ENCODE measurements around the gene ACTR2. TPM values are rescaled to one million over a fixed set of nuclear protein-coding genes. Genes with fewer than 3 reads are reported as not detected.

Gene ACTR2
- total RNA-seq, 2 donors from 2014 or later, result 75.9 to 131 TPM

DNA sequence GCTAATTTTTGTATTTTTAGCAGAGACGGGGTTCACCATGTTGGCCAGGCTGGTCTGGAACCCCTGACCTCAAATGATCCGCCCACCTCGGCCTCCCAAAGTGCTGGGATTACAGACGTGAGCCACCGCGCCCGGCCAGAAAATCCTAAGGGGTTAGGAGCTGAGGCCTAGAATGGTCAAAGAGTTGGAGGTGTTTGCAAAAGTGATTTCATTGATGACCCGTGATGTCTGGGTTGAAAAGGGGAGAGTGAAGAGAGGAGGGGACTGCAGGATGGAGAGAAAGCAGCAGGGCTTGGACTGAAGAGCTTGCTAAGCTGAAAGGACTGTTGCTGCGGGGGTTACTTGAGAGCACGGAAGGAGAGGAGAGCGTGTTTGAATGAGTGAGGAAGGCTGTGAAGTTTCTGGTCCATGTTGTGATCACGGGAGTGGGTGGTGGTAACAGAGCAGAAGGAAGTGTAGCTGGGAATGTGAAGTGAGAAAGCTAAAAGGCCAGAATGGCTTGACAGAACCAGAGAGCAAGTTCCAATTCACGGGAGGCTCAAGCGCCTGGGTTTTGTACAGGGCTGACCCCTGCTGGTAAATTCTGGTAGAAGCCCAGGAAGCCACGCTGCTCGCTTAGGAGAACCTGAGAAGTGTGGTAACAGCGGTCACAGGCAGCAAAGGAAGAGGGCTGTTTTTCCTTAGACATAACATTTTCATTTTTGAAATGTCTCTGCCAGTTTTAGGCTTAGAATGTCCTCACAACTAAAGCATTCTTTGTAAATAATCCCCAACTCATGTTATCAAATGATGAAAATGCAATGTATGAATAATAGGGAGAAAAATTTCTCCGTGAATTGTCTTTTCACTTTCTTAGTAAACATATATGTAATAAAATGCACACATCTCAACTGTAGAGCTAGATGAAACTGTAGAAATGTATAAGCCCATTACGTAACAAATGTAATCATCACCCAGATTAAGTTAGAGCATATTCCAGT is 40.5 kb upstream of the ACTR2 start:
- Histone ChIP-seq H3K27me3 (replicated peaks; ENCODE audit: insufficient read depth) (no peaks in the 10 kb centered on the region), H3K9me3 (no peaks in the 10 kb centered on the region), H3K36me3 (no peaks in the 10 kb centered on the region), H3K27ac (no peak overlapping the region), H3K4me1 (ENCODE audit: control insufficient read depth in 1 of 2, low read depth in 2 of 2) (peaks cover 0 to 3% of the 10 kb centered on the region in 2 donors), H3K4me3 (no peak overlapping the region)
- TF ChIP-seq, protein P1, sequence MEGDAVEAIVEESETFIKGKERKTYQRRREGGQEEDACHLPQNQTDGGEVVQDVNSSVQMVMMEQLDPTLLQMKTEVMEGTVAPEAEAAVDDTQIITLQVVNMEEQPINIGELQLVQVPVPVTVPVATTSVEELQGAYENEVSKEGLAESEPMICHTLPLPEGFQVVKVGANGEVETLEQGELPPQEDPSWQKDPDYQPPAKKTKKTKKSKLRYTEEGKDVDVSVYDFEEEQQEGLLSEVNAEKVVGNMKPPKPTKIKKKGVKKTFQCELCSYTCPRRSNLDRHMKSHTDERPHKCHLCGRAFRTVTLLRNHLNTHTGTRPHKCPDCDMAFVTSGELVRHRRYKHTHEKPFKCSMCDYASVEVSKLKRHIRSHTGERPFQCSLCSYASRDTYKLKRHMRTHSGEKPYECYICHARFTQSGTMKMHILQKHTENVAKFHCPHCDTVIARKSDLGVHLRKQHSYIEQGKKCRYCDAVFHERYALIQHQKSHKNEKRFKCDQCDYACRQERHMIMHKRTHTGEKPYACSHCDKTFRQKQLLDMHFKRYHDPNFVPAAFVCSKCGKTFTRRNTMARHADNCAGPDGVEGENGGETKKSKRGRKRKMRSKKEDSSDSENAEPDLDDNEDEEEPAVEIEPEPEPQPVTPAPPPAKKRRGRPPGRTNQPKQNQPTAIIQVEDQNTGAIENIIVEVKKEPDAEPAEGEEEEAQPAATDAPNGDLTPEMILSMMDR (IDR thresholded peaks at IDR 0.05), result peak; percentile 81
- DNase-seq (ENCODE audit: low spot score) (peak; percentile 25), ATAC-seq (ENCODE audit: insufficient number of reproducible peaks, low FRiP score, low read depth) (peak; percentile 90)

DNA sequence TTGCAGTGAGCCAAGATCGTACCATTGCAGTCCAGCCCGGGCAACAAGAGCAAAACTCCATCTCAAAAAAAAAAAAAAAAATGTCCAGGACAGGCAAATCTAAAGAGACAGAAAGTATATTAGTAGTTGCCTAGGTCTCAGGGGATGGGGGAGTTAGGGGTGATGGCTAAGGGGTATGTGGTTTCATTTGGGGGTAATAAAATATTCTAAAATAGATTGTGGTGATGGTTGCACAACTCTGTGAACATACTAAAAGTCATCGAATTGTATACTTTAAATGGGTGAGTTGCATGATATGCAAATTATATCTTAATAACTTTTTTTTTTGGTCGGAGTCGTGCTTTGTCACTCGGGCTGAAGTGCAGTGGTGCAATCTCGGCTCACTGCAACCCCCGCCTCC is 34.2 kb upstream of the ACTR2 start:
- no peak for ATAC-seq (ENCODE audit: insufficient number of reproducible peaks, low FRiP score, low read depth)
- TF ChIP-seq, protein P1 (IDR thresholded peaks at IDR 0.05), result no peak

DNA sequence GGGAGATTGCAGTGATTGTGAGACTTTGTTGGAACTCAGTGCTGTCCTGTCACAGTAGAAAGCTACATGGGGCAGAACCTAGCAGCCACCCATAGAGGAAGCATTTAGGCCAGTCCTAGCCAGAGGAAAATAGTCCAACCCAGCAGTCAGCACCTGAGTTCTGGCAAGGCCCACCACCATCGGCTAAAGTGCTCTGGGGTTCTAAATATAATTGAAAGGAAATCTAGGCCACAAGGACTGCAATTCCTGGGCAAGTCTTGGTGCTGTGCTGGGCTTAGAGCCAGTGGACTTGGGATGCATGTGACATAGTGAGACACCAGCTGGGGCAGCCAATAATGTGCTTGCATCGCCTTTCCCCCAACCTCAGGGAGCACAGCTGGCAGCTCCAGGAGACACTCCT is 28.9 kb upstream of the ACTR2 start:
- no peak for DNase-seq (ENCODE audit: low spot score)

More for the DNA sequence above, 34.2 kb upstream of the ACTR2 start:
- Histone ChIP-seq H3K36me3 (no peaks in the 10 kb centered on the region), H3K27me3 (replicated peaks; ENCODE audit: insufficient read depth) (no peaks in the 10 kb centered on the region), H3K27ac (no peak overlapping the region), H3K4me3 (no peak overlapping the region), H3K9me3 (no peaks in the 10 kb centered on the region), H3K4me1 (ENCODE audit: control insufficient read depth in 1 of 2, low read depth in 2 of 2) (no peaks in the 10 kb centered on the region)
- no peak for DNase-seq (ENCODE audit: low spot score)

DNA sequence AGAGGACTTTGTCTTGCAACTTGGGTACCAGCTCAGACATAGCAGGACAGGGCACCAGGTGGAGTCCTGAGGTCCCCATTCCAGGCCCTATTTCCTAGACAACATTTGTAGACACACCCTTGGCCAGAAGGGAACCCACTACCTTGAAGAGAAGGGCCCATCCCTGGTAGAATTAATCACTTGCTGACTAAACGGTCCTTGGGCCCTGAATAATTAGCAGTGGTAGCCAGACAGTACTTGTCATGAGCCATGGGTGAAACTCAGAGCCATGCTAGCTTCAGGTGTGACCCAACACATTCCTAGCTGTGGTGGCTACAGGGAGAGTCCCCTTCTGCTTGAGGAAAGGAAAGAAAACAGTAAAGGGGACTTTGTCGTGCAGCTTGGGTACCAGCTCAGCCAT is 28.5 kb upstream of the ACTR2 start:
- H3K36me3 ChIP-seq, result no peaks in the 10 kb centered on the region
- peak overlapping the region in 1 of 2 donors; percentile 0 for H3K27ac ChIP-seq
- DNase-seq (ENCODE audit: low spot score) (no peak), ATAC-seq (ENCODE audit: insufficient number of reproducible peaks, low FRiP score, low read depth) (no peak)
- no peaks in the 10 kb centered on the region for H3K27me3 ChIP-seq (replicated peaks; ENCODE audit: insufficient read depth)
- H3K4me3 ChIP-seq, result no peak overlapping the region
- no peaks in the 10 kb centered on the region for H3K4me1 ChIP-seq (ENCODE audit: control insufficient read depth in 1 of 2, low read depth in 2 of 2)
- TF ChIP-seq, protein P1 (IDR thresholded peaks at IDR 0.05), result no peak
- H3K9me3 ChIP-seq, result no peaks in the 10 kb centered on the region

More for the DNA sequence above, 28.9 kb upstream of the ACTR2 start:
- no peak overlapping the region for H3K4me3 ChIP-seq
- no peaks in the 10 kb centered on the region for H3K4me1 ChIP-seq (ENCODE audit: control insufficient read depth in 1 of 2, low read depth in 2 of 2)
- H3K9me3 ChIP-seq, result no peaks in the 10 kb centered on the region
- no peaks in the 10 kb centered on the region for H3K27me3 ChIP-seq (replicated peaks; ENCODE audit: insufficient read depth)
- no peak overlapping the region for H3K27ac ChIP-seq
- H3K36me3 ChIP-seq, result no peaks in the 10 kb centered on the region
- TF ChIP-seq, protein P1 (IDR thresholded peaks at IDR 0.05), result no peak
- no peak for ATAC-seq (ENCODE audit: insufficient number of reproducible peaks, low FRiP score, low read depth)

DNA sequence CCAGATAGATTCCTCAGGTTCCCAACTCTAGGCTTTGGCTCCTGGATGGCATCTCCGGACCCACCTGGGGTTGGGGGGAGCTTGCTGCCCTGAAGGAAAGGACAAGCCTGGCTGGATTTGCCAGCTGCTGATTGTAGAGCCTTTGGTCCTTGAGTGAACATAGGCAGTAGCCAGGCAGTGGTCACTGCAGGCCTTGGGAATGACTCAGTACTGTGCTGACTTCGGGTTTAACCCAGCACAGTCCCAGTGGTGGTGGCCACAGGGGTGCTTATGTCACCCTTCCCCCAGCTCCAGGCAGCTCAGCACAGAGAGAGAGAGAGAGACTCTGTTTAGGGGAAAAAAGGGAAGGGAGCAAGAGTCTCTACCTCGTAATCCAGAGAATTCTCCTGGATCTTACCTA is 27.7 kb upstream of the ACTR2 start:
- no peaks in the 10 kb centered on the region for H3K27me3 ChIP-seq (replicated peaks; ENCODE audit: insufficient read depth)
- H3K27ac ChIP-seq, result peak overlapping the region in 1 of 2 donors; percentile 0
- H3K4me3 ChIP-seq, result no peak overlapping the region
- DNase-seq (ENCODE audit: low spot score) (no peak), ATAC-seq (ENCODE audit: insufficient number of reproducible peaks, low FRiP score, low read depth) (peak; percentile 28)
- no peaks in the 10 kb centered on the region for H3K9me3 ChIP-seq
- no peaks in the 10 kb centered on the region for H3K4me1 ChIP-seq (ENCODE audit: control insufficient read depth in 1 of 2, low read depth in 2 of 2)
- TF ChIP-seq, protein P1 (IDR thresholded peaks at IDR 0.05), result no peak
- no peaks in the 10 kb centered on the region for H3K36me3 ChIP-seq
